Activated T-helper 1 cell treated with anti-CD3 and anti-CD28 coated beads, Interleukin-12 subunit alpha, Interleukin-12 subunit beta, Interleukin-2, Interleukin-4 antibody, amounts not matched to agents 30 ng/mL and 10 ng/mL and 1 ng/mL, durations not matched to agents 14 hours and 24 hours and 36 hours (primary cell): ENCODE results near the gene CEP68. TPM values are rescaled to one million over a fixed set of nuclear protein-coding genes. Genes with fewer than 3 reads are reported as not detected.
A peak's percentile ranks its signal among the peaks of the same experiment; 100 is the strongest.

Source experiments
- DNase-seq: peaks from one replicate; pipeline ENCODE4 v3.0.0; 2021; ENCODE audit warnings: low spot score
- H3K27ac Mint-ChIP-seq: one replicate; pipeline ENCODE4 v1.8.0; 2021; ENCODE audit warnings: mild to moderate bottlenecking, mixed read lengths
- H3K27me3 Mint-ChIP-seq: one replicate; pipeline ENCODE4 v1.8.0; 2022; ENCODE audit warnings: mild to moderate bottlenecking, moderate library complexity, mixed read lengths; ENCODE audit not compliant: insufficient read depth
- H3K36me3 Mint-ChIP-seq: one replicate; pipeline ENCODE4 v1.8.0; 2021; ENCODE audit warnings: low read depth, mixed read lengths
- H3K4me1 Mint-ChIP-seq: one replicate; pipeline ENCODE4 v1.8.0; 2021; ENCODE audit warnings: low read depth, mixed read lengths
- H3K4me3 Mint-ChIP-seq: one replicate; pipeline ENCODE4 v1.8.0; 2021; ENCODE audit warnings: mild to moderate bottlenecking, moderate library complexity, mixed read lengths
- H3K9me3 Mint-ChIP-seq: one replicate; pipeline ENCODE4 v1.8.0; 2021; ENCODE audit warnings: mixed read lengths
- intact Hi-C: fragments of 100-400 bp; cut with micrococcal nuclease; formaldehyde crosslinking; loops from one replicate; pipeline ENCODE4 v1.15.1; 2024
- total RNA-seq: library from RNA; stranded (reverse); gene quantifications from 2 replicates; pipeline ENCODE4 v1.2.3, GENCODE V29; 2022

Gene CEP68
- total RNA-seq, 1 donor from 2014 or later, result 4.0 TPM

DNA sequence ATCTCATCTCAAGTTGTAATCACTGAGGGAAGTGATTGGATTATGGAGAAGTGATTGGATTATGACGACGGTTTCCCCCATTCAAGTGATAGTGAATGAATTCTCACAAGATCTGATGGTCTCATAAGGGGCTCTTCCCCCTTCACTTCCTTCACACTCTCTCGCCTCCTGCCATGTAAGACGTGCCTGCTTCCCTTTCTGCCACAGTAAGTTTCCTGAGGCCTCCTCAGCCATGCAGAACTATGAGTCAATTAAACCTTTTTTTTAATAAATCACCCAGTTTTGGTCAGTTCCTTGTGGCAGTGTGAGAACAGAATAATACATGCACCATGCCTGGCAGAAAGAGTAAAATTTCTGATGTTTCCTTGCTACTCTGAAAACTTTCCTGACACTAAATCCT lies 36.6 kb downstream of the CEP68 start:
- intact Hi-C loops, result no loop called here
- Mint-ChIP-seq H3K27me3 (no peaks in the 10 kb centered on the region), H3K4me3 (no peak overlapping the region), H3K9me3 (no peaks in the 10 kb centered on the region), H3K4me1 (peaks cover 12% of the 10 kb centered on the region), H3K27ac (no peak overlapping the region), H3K36me3 (peaks cover 49% of the 10 kb centered on the region)
- no peak for DNase-seq

DNA sequence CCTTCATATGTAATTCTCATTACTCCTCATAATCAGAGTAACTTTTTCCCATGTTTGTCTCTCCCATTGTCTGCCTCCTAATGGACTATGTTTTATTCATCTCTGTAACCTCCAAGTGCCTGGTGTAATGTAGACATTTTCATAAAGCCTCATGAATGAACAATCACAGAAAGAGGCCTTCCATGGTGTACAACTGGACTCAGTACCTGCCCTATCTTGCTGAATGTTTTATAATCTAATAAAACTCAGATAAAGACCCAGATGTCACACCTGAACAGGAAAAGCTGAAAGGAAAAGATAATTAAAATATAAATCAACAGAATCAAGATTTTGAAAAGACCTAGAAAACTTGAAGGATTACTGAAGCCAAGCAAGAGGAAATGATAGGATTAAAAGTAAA lies 37.0 kb downstream of the CEP68 start:
- H3K4me3 Mint-ChIP-seq, result no peak overlapping the region
- peaks cover 46% of the 10 kb centered on the region for H3K36me3 Mint-ChIP-seq

DNA sequence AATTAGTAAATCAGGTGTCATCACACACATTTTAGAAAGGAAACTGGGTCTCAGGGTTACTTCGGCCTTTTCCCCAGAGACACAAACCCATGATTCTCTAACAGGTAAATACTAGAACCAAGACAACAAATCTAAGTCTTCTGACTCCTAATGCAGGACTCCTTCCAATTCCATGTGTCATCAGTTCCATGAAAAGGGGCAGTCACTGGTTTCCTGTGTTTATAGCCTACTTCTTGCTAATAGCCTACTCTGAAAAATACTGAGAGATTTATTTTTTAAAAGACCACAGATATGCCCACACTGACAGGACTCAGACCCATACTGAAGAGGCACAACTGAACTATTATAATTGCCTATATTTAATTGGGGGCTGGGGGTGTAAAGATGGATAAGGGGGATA lies 40.7 kb downstream of the CEP68 start:
- no peaks in the 10 kb centered on the region for H3K9me3 Mint-ChIP-seq
- DNase-seq, result no peak
- H3K36me3 Mint-ChIP-seq, result peaks cover 40% of the 10 kb centered on the region
- intact Hi-C loops, result no loop called here
- peaks cover 6% of the 10 kb centered on the region for H3K4me1 Mint-ChIP-seq
- H3K4me3 Mint-ChIP-seq, result no peak overlapping the region
- no peak overlapping the region for H3K27ac Mint-ChIP-seq
- H3K27me3 Mint-ChIP-seq, result no peaks in the 10 kb centered on the region

More for the DNA sequence above, 37.0 kb downstream of the CEP68 start:
- no peak for DNase-seq
- Mint-ChIP-seq H3K27ac (no peak overlapping the region), H3K27me3 (no peaks in the 10 kb centered on the region), H3K4me1 (peaks cover 12% of the 10 kb centered on the region), H3K9me3 (no peaks in the 10 kb centered on the region)
- intact Hi-C loops, result no loop called here

DNA sequence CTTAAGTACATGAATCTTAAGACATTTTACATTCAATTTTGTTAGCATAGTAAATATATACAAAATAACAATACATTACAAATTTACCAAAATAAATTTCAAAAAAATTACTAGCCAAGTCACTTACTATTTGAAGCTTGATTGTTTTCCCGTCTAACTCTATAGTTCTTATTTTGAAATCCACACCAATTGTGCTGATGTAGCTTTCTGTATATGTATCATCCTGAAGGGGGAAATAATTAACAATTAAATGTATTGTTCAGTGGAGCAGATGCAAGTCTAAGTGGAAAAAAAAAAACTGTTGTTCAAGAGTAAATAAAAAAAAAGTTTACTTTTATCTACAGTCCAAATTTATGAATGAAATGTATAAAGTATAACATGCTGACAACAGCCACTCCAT lies 41.6 kb downstream of the CEP68 start:
- Mint-ChIP-seq H3K4me1 (peaks cover 6% of the 10 kb centered on the region), H3K9me3 (no peaks in the 10 kb centered on the region), H3K4me3 (no peak overlapping the region), H3K27me3 (no peaks in the 10 kb centered on the region), H3K36me3 (peaks cover 34% of the 10 kb centered on the region), H3K27ac (peak overlapping the region; percentile 44)
- intact Hi-C loops, result no loop called here
- no peak for DNase-seq

DNA sequence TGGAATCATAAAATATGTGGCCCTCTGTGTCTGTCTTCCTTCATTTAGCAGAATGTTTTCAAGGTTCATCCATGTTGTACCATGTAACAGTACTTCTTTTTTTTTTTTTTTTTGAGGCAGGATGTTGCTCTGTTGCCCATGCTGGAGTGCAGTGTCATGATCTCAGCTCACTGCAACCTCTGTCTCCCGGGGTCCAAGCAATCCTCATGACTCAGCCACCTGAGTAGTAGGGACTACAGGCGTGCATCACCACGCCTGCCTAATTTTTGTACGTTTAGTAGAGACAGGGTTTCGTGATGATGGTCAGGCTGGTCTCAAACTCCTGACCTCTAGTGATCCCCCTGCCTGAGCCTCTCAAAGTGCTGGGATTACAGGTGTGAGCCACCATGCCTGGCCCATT lies 42.5 kb downstream of the CEP68 start:
- Mint-ChIP-seq H3K27me3 (no peaks in the 10 kb centered on the region), H3K36me3 (peaks cover 30% of the 10 kb centered on the region), H3K4me1 (peaks cover 6% of the 10 kb centered on the region), H3K4me3 (no peak overlapping the region), H3K9me3 (no peaks in the 10 kb centered on the region), H3K27ac (no peak overlapping the region)
- intact Hi-C loops, result no loop called here
- DNase-seq, result no peak

DNA sequence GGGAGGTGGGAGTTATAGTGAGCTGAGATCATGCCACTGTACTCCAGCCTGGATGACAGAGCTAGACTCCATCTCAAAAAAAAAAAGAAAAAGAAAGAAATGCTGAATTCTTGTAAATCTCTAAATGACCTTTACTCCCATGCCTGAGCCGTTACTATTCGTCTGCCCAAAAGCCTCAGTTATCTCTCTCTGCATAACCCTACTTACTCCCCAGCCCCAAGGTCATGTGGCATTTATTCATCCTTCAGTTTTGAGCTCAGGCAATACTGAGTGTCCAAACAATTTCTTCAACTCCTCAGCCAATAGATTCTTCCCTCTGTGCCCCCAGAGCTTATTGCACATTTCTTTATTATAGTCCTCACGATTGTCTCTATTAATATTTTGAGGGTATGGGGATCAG lies 44.9 kb downstream of the CEP68 start:
- intact Hi-C loops, result no loop called here
- no peak for DNase-seq
- Mint-ChIP-seq H3K27ac (no peak overlapping the region), H3K4me3 (no peak overlapping the region), H3K9me3 (no peaks in the 10 kb centered on the region), H3K27me3 (no peaks in the 10 kb centered on the region), H3K4me1 (peaks cover 6% of the 10 kb centered on the region), H3K36me3 (peaks cover 29% of the 10 kb centered on the region)

DNA sequence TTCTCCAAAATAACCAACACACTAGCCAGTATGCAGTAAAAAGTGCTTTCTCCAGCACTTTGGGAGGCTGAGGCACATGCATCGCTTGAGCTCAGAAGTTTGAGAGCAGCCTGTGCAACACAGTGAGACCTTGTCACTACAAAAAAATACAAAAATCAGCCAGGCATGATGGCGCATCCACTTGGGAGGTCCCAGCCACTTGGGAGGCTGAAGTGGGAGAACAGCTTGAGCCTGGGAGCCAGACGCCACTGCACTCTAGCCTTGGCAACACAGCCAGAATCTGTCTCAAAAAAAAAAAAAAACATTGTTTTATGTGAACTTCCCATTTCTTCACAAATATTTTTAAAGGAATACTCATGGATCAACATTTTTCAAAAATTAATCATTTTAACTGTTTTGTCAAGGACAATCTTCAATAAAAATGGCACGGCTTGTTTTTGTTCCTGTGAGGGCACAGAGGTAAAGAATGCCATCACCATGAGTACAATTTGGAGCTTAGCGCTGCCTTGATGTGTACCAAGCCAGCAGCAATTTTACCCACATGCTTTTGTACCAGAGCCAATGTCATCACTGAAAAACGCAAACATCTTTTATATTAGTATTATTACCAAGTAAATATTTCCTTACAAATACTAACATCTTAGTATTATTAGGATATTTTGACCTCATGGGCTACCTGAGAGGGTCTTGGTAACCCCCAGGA lies 46.9 kb downstream of the CEP68 start:
- Mint-ChIP-seq H3K4me3 (no peak overlapping the region), H3K27me3 (no peaks in the 10 kb centered on the region), H3K4me1 (no peaks in the 10 kb centered on the region), H3K27ac (no peak overlapping the region), H3K36me3 (peaks cover 19% of the 10 kb centered on the region), H3K9me3 (no peaks in the 10 kb centered on the region)
- no peak for DNase-seq
- intact Hi-C loops, result no loop called here

DNA sequence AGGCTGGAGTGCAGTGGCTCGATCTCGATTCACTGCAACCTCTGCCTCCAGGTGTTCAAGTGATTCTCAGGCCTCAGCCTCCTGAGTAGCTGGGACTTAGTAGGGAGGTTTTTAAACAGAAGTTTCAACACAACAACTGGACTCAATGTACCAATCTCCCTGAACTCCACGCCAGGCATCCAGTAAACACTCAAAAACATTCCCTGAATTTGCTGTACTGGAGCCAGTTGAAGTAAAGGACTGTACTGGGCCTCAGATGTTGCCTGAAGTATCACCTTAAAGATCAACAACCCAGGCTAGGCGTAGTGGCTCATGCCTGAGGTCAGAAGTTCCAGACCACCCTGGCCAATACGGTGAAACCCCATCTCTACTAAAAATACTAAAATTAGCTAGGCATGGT lies 51.3 kb downstream of the CEP68 start:
- intact Hi-C loops, result no loop called here
- no peak for DNase-seq
- Mint-ChIP-seq H3K27me3 (no peaks in the 10 kb centered on the region), H3K9me3 (no peaks in the 10 kb centered on the region), H3K27ac (no peak overlapping the region), H3K36me3 (peaks cover 13% of the 10 kb centered on the region), H3K4me3 (no peak overlapping the region), H3K4me1 (peaks cover 6% of the 10 kb centered on the region)

DNA sequence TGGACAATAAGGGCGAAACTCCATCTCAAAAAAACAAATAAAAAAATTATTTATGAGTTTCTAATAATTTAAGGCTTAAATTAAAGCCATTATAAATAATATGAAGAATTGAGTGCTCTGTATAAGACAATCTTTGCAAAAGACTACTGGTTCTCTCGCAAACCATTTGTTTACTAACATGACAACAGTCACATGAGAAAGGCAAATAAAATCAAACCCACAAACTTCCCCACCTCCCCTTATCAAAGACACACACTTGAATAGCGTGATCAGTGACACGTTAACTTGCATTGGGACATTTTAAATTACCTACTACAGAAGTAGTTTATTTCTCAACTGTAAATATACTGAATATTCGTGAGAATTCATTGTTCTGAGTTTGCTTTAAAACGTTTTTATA lies 52.6 kb downstream of the CEP68 start:
- intact Hi-C loops, result no loop called here
- Mint-ChIP-seq H3K9me3 (no peaks in the 10 kb centered on the region), H3K4me3 (no peak overlapping the region), H3K27me3 (no peaks in the 10 kb centered on the region), H3K36me3 (peaks cover 13% of the 10 kb centered on the region), H3K4me1 (peaks cover 6% of the 10 kb centered on the region), H3K27ac (no peak overlapping the region)
- DNase-seq, result no peak

DNA sequence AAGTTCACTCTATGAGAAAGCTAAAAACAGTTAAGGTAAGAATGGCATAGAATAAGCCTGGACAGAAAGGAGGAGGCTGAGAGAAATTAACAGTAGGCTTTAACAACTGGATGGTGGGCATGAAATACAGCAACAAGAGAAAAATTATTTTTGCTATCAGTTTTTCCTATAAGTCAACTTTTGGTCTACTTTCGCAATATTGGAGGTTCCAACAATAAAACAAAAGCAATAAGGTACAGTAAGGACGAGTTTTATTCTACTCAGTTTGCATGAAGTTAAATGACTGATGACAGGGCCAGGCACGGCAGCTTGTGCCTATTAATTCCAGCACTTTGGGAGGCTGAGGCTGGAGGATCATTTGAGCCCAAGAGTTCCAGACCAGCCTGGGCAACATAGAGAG lies 56.4 kb downstream of the CEP68 start:
- intact Hi-C loops, result no loop called here
- Mint-ChIP-seq H3K36me3 (peaks cover 6% of the 10 kb centered on the region), H3K27me3 (no peaks in the 10 kb centered on the region), H3K4me3 (no peak overlapping the region), H3K27ac (no peak overlapping the region), H3K9me3 (no peaks in the 10 kb centered on the region), H3K4me1 (peaks cover 19% of the 10 kb centered on the region)
- DNase-seq, result no peak

DNA sequence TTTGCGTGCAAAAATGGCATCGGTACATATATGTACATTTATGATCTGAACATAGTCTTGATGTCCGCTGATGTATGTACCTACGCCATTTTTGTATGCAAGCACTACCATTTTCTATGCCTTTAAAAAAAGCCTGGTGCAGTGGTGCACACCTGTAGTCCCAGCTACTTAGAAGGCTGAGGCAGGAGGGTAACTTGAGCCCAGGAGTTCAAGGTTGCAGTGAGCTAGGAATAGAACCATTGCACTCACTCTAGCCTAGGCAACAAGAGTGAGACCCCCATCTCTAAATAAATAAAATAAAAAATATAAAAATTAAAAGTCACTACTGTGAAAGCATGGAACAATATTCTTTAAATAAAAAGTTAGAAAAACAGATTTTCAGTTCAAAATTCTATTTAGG lies 57.0 kb downstream of the CEP68 start:
- intact Hi-C loops, result no loop called here
- DNase-seq, result no peak
- Mint-ChIP-seq H3K36me3 (peaks cover 6% of the 10 kb centered on the region), H3K27me3 (no peaks in the 10 kb centered on the region), H3K27ac (no peak overlapping the region), H3K4me1 (peaks cover 24% of the 10 kb centered on the region), H3K9me3 (no peaks in the 10 kb centered on the region), H3K4me3 (no peak overlapping the region)

DNA sequence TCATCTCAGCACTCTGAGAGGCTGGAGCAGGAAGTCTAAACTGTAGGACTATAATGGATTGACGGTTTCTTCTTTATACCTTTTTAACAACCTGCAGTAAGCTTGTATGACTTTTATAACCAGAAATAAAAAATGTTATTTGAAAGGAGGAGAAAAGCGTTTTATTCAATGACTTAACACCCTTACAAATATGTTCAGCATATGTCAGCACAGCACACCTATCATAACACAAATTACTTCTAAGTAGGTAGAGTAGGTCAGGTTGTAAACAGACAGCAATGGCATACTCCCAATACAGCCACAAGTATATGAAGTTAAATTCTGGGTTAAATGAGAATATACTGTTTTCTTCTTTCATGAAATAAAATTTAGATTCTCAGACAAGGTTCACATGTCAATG lies 57.6 kb downstream of the CEP68 start:
- Mint-ChIP-seq H3K4me1 (peaks cover 24% of the 10 kb centered on the region), H3K9me3 (no peaks in the 10 kb centered on the region), H3K4me3 (no peak overlapping the region), H3K27ac (no peak overlapping the region), H3K36me3 (peaks cover 6% of the 10 kb centered on the region), H3K27me3 (no peaks in the 10 kb centered on the region)
- intact Hi-C loops, result no loop called here
- no peak for DNase-seq

DNA sequence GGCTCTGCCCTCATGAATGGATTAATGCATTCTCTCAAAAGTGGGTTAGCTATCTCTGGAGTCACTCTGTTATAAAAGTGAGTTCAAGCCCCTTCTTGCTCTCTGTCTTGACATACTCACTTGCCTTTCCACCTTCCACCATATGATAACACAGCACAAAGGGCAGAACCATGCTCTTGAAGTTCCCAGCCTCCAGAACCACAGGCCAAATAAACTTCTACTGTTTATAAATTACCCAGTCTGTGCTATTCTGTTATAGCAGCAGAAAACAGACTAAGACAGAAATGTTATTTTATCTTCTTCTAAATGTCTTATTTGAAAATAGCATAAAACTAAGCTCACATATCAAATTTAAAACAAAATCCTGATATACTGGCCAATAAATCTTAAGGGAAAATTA lies 58.7 kb downstream of the CEP68 start:
- H3K4me3 Mint-ChIP-seq, result no peak overlapping the region
- H3K9me3 Mint-ChIP-seq, result no peaks in the 10 kb centered on the region
- intact Hi-C loops, result no loop called here
- H3K27me3 Mint-ChIP-seq, result no peaks in the 10 kb centered on the region
- H3K27ac Mint-ChIP-seq, result no peak overlapping the region
- peaks cover 24% of the 10 kb centered on the region for H3K4me1 Mint-ChIP-seq
- H3K36me3 Mint-ChIP-seq, result peaks cover 2% of the 10 kb centered on the region
- no peak for DNase-seq

DNA sequence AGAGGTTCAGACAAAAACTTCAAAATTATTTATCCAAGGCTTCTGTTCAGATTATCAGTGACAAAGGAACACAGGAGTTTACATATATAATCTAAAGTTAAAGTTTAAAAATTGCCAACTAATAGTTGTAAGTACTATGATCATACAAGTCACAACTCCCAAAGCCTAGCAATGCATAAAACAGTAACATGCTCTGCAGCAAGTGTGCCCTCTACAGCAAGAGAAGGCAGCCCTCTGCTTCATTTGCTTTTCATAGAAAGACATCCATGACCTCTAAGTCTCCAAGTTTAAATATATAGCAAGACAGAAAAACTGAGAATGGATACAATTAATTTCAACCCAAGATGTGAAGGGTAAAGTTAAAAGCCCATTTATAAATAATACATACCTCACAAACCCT lies 60.4 kb downstream of the CEP68 start:
- intact Hi-C loops, result no loop called here
- Mint-ChIP-seq H3K4me3 (no peak overlapping the region), H3K9me3 (no peaks in the 10 kb centered on the region), H3K27me3 (no peaks in the 10 kb centered on the region), H3K4me1 (peaks cover 25% of the 10 kb centered on the region), H3K36me3 (peaks cover 3% of the 10 kb centered on the region), H3K27ac (no peak overlapping the region)
- no peak for DNase-seq
